Measurements from ENCODE around the gene CTNNA2.

Gene CTNNA2

DNA sequence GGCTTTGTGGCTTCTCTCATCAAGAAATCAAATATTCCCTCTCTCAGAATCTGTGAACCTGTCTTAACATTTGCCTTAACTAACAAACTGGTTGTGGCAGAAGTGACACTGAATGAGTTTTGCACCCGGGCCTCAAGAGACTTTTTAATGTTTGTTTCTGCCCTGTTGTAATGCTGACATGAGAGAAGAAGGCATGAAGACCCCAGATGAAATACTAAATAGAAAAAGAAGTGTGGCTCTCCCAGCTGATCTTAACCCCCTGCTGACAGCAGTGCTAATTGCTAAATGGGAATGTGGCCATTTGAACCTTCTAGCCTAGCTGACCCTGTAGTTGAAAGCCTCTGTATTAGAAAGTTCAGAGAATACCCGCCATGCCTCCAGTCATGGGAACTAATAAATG lies 261.2 kb downstream of the CTNNA2 start:
- Histone ChIP-seq H3K9me3 (ENCODE audit: control insufficient read depth, low read length) (no peaks in the 10 kb centered on the region), H3K9ac (no peak overlapping the region), H3K27ac (no peak overlapping the region), H3K4me2 (ENCODE audit: low read length) (no peak overlapping the region), H3K4me3 (ENCODE audit: low read depth, low read length) (no peak overlapping the region), H3K36me3 (ENCODE audit: control insufficient read depth, insufficient read depth, low read length) (no peaks in the 10 kb centered on the region), H3K27me3 (ENCODE audit: control insufficient read depth, insufficient read depth, low read length) (no peaks in the 10 kb centered on the region), H3K79me2 (no peaks in the 10 kb centered on the region), H3K4me1 (no peaks in the 10 kb centered on the region), H2AFZ (no peak overlapping the region)
- TF ChIP-seq, protein P1, sequence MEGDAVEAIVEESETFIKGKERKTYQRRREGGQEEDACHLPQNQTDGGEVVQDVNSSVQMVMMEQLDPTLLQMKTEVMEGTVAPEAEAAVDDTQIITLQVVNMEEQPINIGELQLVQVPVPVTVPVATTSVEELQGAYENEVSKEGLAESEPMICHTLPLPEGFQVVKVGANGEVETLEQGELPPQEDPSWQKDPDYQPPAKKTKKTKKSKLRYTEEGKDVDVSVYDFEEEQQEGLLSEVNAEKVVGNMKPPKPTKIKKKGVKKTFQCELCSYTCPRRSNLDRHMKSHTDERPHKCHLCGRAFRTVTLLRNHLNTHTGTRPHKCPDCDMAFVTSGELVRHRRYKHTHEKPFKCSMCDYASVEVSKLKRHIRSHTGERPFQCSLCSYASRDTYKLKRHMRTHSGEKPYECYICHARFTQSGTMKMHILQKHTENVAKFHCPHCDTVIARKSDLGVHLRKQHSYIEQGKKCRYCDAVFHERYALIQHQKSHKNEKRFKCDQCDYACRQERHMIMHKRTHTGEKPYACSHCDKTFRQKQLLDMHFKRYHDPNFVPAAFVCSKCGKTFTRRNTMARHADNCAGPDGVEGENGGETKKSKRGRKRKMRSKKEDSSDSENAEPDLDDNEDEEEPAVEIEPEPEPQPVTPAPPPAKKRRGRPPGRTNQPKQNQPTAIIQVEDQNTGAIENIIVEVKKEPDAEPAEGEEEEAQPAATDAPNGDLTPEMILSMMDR (IDR thresholded peaks at IDR 0.05): no peak

DNA sequence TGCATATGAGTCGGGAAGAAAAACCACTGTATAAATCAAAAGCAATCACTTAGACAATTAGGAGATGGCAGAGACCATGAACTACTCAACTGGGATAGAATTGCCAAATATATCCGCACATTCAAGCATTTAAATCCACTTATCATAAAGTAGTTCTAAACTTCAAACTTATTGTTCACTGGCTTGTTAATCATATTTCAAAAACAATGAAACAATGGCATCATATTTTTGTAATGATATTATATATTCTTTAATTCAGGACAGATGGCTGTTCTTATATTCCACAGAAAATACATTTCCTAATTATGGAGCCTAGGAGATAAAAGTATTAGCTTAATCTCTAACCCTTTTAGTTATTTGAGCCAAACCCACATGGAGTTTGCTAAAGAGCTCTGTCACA lies 263.6 kb downstream of the CTNNA2 start:
- no peaks in the 10 kb centered on the region for H3K4me1 ChIP-seq

DNA sequence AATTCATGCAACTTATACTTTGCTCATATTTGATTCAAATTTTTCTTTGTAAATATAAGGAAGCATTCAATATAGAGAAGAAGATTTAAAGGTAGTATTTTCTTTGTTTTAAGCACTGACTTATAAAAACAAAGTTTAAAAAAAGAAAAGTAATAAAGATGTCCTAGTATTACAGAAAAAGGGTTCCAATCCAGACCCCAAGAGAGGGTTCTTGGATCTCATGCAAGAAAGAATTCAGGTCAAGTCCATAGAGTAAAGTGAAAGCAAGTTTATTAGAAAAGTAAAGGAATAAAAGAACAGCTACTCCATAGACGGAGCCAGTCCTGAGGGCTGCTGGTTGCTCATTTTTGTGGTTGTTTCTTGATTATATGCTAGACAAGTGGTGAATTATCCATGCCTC lies 267.9 kb downstream of the CTNNA2 start:
- Histone ChIP-seq H3K9me3 (ENCODE audit: control insufficient read depth, low read length) (no peaks in the 10 kb centered on the region), H3K4me1 (no peaks in the 10 kb centered on the region), H3K4me3 (ENCODE audit: low read depth, low read length) (no peak overlapping the region), H3K27me3 (ENCODE audit: control insufficient read depth, insufficient read depth, low read length) (no peaks in the 10 kb centered on the region), H2AFZ (no peak overlapping the region), H3K36me3 (ENCODE audit: control insufficient read depth, insufficient read depth, low read length) (no peaks in the 10 kb centered on the region), H3K27ac (no peak overlapping the region), H3K79me2 (no peaks in the 10 kb centered on the region), H3K4me2 (ENCODE audit: low read length) (no peak overlapping the region), H3K9ac (no peak overlapping the region)
- TF ChIP-seq, protein P1 (IDR thresholded peaks at IDR 0.05): no peak

More for the DNA sequence above, 263.6 kb downstream of the CTNNA2 start:
- Histone ChIP-seq H3K79me2 (no peaks in the 10 kb centered on the region), H3K9me3 (ENCODE audit: control insufficient read depth, low read length) (no peaks in the 10 kb centered on the region), H2AFZ (no peak overlapping the region), H3K4me3 (ENCODE audit: low read depth, low read length) (no peak overlapping the region), H3K36me3 (ENCODE audit: control insufficient read depth, insufficient read depth, low read length) (no peaks in the 10 kb centered on the region), H3K4me2 (ENCODE audit: low read length) (no peak overlapping the region), H3K9ac (no peak overlapping the region), H3K27ac (no peak overlapping the region), H3K27me3 (ENCODE audit: control insufficient read depth, insufficient read depth, low read length) (no peaks in the 10 kb centered on the region)
- TF ChIP-seq, protein P1 (IDR thresholded peaks at IDR 0.05): no peak

DNA sequence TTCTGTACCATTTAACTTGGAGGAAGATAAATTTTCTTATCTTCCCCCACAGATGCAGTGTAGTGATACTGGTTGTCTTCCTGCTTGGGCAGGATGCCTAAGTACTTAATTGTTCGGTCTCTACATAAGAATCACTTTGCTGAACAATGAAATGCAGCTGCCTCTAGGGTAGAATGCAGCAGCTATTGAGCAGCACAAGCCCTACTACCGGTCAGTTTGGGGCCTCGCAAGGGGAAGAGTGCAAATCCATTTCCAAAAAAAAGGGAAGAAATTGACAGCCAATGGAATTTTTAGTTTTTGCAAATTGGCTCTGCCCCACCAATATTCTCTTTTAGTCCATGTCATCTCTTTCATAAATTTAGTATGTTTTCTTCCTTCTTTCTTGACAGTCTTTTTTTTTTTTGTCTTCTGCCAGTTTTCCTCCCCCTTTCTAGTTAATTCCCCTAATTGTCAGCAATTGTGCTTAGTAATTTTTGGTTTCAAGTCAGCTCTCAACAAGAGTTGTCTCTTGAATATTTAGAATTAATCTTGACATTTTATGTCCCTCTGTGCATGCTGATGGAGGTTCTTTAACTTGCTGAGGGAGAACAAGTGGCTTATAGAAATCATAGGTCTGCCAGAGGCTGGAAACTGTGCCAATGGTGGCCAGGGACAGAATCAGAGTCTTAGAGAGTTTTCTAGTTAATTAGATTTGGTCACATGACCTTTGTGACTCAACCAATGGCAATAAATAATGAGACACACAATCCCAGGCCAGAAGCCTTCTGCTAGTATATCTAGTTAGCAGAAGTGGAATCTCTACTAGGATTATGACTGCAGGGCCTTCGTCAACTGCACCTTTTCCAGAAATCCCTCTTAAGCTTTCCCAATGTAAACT lies 270.0 kb downstream of the CTNNA2 start:
- Histone ChIP-seq H3K9me3 (ENCODE audit: control insufficient read depth, low read length) (no peaks in the 10 kb centered on the region), H2AFZ (no peak overlapping the region), H3K4me3 (ENCODE audit: low read depth, low read length) (no peak overlapping the region), H3K79me2 (no peaks in the 10 kb centered on the region), H3K4me2 (ENCODE audit: low read length) (no peak overlapping the region), H3K27ac (no peak overlapping the region), H3K27me3 (ENCODE audit: control insufficient read depth, insufficient read depth, low read length) (no peaks in the 10 kb centered on the region), H3K4me1 (no peaks in the 10 kb centered on the region), H3K9ac (no peak overlapping the region), H3K36me3 (ENCODE audit: control insufficient read depth, insufficient read depth, low read length) (no peaks in the 10 kb centered on the region)
- TF ChIP-seq, protein P1 (IDR thresholded peaks at IDR 0.05): no peak

Data from parathyroid adenoma (tissue), 2 donors.